Mesothelial cell of epicardium (in vitro differentiated cells): ENCODE data around the gene NOTCH1. TPM values are rescaled to one million over a fixed set of nuclear protein-coding genes. Genes with fewer than 3 reads are reported as not detected.

Source experiments
- DNase-seq, 2 experiments: peaks; one replicate each; pipeline ENCODE4 v3.0.0; 2021; ENCODE audit warnings: low spot score in 2 of 2; ENCODE audit not compliant: unreplicated experiment in 2 of 2
- H3K27ac Mint-ChIP-seq: 2 replicates; pipeline ENCODE4 v1.8.0; 2021; ENCODE audit warnings: mixed read lengths
- H3K27me3 Mint-ChIP-seq: 2 replicates; pipeline ENCODE4 v1.8.0; 2021; ENCODE audit warnings: low read depth, mixed read lengths
- H3K36me3 Mint-ChIP-seq: 2 replicates; pipeline ENCODE4 v1.8.0; 2021; ENCODE audit warnings: mixed read lengths
- H3K4me1 Mint-ChIP-seq: 2 replicates; pipeline ENCODE4 v1.8.0; 2021; ENCODE audit warnings: mixed read lengths
- H3K4me3 Mint-ChIP-seq: 2 replicates; pipeline ENCODE4 v1.8.0; 2021; ENCODE audit warnings: mild to moderate bottlenecking, moderate library complexity, mixed read lengths
- H3K9me3 Mint-ChIP-seq: 2 replicates; pipeline ENCODE4 v1.8.0; 2021; ENCODE audit warnings: mixed read lengths
- CTCF ChIP-seq: fragments of 200-600 bp; sonication (generic); IDR thresholded peaks from one replicate; pipeline ENCODE4 v1.5.0; 2021; ENCODE audit warnings: antibody characterized with exemption; ENCODE audit not compliant: unreplicated experiment
- total RNA-seq: library from RNA; stranded (reverse); gene quantifications from 3 replicates; pipeline ENCODE4 v1.2.1, GENCODE V29; 2021

NOTCH1 gene
- total RNA-seq, 1 donor from 2014 or later, result 107 TPM

GRCh38 chr9:136454026-136454796 is 91.6 kb downstream of the NOTCH1 start:
- Mint-ChIP-seq H3K4me3 (no peak overlapping the region), H3K9me3 (no peaks in the 10 kb centered on the region), H3K4me1 (no peaks in the 10 kb centered on the region), H3K36me3 (peaks cover 42% of the 10 kb centered on the region), H3K27ac (no peak overlapping the region), H3K27me3 (no peaks in the 10 kb centered on the region)
- no peak for TF ChIP-seq CTCF
- no peak for DNase-seq

- no peaks in the 10 kb centered on the region for H3K27me3 Mint-ChIP-seq
- H3K9me3 Mint-ChIP-seq, result no peaks in the 10 kb centered on the region
- no peaks in the 10 kb centered on the region for H3K4me1 Mint-ChIP-seq
- H3K27ac Mint-ChIP-seq, result no peak overlapping the region
- no peak for TF ChIP-seq CTCF
- H3K36me3 Mint-ChIP-seq, result peaks cover 36% of the 10 kb centered on the region
- H3K4me3 Mint-ChIP-seq, result no peak overlapping the region
- no peak for DNase-seq
Observed at GRCh38 chr9:136453326-136453725, 92.5 kb downstream of the NOTCH1 start.

- Mint-ChIP-seq H3K4me1 (no peaks in the 10 kb centered on the region), H3K9me3 (no peaks in the 10 kb centered on the region), H3K27me3 (no peaks in the 10 kb centered on the region), H3K36me3 (peaks cover 43% of the 10 kb centered on the region), H3K27ac (no peak overlapping the region), H3K4me3 (no peak overlapping the region)
- no peak for TF ChIP-seq CTCF
- no peak for DNase-seq
Observed at GRCh38 chr9:136451221-136451877, 94.5 kb downstream of the NOTCH1 start.

GRCh38 chr9:136448655-136449054 is 97.2 kb downstream of the NOTCH1 start:
- Mint-ChIP-seq H3K4me1 (no peaks in the 10 kb centered on the region), H3K27ac (no peak overlapping the region), H3K27me3 (no peaks in the 10 kb centered on the region), H3K4me3 (no peak overlapping the region), H3K36me3 (peaks cover 35% of the 10 kb centered on the region), H3K9me3 (no peaks in the 10 kb centered on the region)
- no peak for DNase-seq
- no peak for TF ChIP-seq CTCF

- Mint-ChIP-seq H3K27ac (no peak overlapping the region), H3K36me3 (peaks cover 31% of the 10 kb centered on the region), H3K9me3 (no peaks in the 10 kb centered on the region), H3K4me3 (no peak overlapping the region), H3K27me3 (no peaks in the 10 kb centered on the region), H3K4me1 (no peaks in the 10 kb centered on the region)
- TF ChIP-seq CTCF, result no peak
- DNase-seq, result no peak
Observed at GRCh38 chr9:136447173-136447778, 98.6 kb downstream of the NOTCH1 start.
